Neural cell (in vitro differentiated cells): ENCODE results near the gene MAD1L1. TPM values are rescaled to one million over a fixed set of nuclear protein-coding genes. Genes with fewer than 3 reads are reported as not detected.

Source experiments
- H2AFZ ChIP-seq: fragments of 200-600, 300-800 bp; sonication (generic), shearing (Covaris generic); 2 replicates; pipeline ENCODE4 v1.6.0; 2014; ENCODE audit warnings: low read depth, mild to moderate bottlenecking, antibody characterized with exemption, low read length, moderate library complexity
- H3F3A ChIP-seq: fragments of 200-600 bp; shearing (Covaris generic); 2 replicates; pipeline ENCODE4 v1.6.1; 2016; ENCODE audit warnings: mild to moderate bottlenecking, moderate library complexity, mixed read lengths, antibody characterized with exemption, low read length; ENCODE audit not compliant: insufficient read depth, poor library complexity, severe bottlenecking
- H3K27ac ChIP-seq: fragments of 200-600, 300-800 bp; sonication (generic), shearing (Covaris generic); 2 replicates; pipeline ENCODE4 v1.5.1; 2014; ENCODE audit warnings: mild to moderate bottlenecking, low read length, moderate library complexity
- H3K27me3 ChIP-seq: fragments of 300-800, 200-600 bp; sonication (generic), shearing (Covaris generic); 2 replicates; pipeline ENCODE4 v1.6.0; 2014; ENCODE audit warnings: mild to moderate bottlenecking, low read depth, low read length, moderate library complexity; ENCODE audit not compliant: insufficient read depth
- H3K36me3 ChIP-seq: fragments of 300-800, 200-600 bp; sonication (generic), shearing (Covaris generic); 2 replicates; pipeline ENCODE4 v1.5.1; 2014; ENCODE audit warnings: mild to moderate bottlenecking, antibody characterized with exemption, low read length, moderate library complexity; ENCODE audit not compliant: insufficient read depth
- H3K4me2 ChIP-seq: fragments of 300-800, 200-600 bp; sonication (generic), shearing (Covaris generic); 2 replicates; pipeline ENCODE4 v1.6.0; 2014; ENCODE audit warnings: mild to moderate bottlenecking, low read length
- H3K4me3 ChIP-seq: fragments of 300-800, 200-600 bp; sonication (generic), shearing (Covaris generic); 2 replicates; pipeline ENCODE4 v1.5.1; 2014; ENCODE audit warnings: mild to moderate bottlenecking, low read length, moderate library complexity
- H3K79me2 ChIP-seq: fragments of 200-600 bp; shearing (Covaris generic); replicated peaks from 2 replicates; pipeline ENCODE4 v1.6.0; 2014; ENCODE audit warnings: mild to moderate bottlenecking, low read length, moderate library complexity; ENCODE audit not compliant: insufficient read depth
- H3K9ac ChIP-seq: fragments of 300-800, 200-600 bp; sonication (generic), shearing (Covaris generic); 2 replicates; pipeline ENCODE4 v1.6.1; 2016; ENCODE audit warnings: mild to moderate bottlenecking, low read length, mixed read lengths
- H3K9me2 ChIP-seq: fragments of 200-600 bp; shearing (Covaris generic); 2 replicates; pipeline ENCODE4 v1.6.1; 2016; ENCODE audit warnings: mild to moderate bottlenecking, low read length, mixed read lengths; ENCODE audit not compliant: insufficient read depth
- H3K9me3 ChIP-seq: fragments of 200-600, 300-800 bp; sonication (generic), shearing (Covaris generic); 2 replicates; pipeline ENCODE4 v1.6.1; 2016; ENCODE audit warnings: mild to moderate bottlenecking, mixed run types, low read length, moderate library complexity, mixed read lengths
- H4K20me1 ChIP-seq: fragments of 200-600 bp; shearing (Covaris generic); 2 replicates; pipeline ENCODE4 v1.6.1; 2016; ENCODE audit warnings: mild to moderate bottlenecking, mixed run types; ENCODE audit not compliant: insufficient read depth
- CTCF ChIP-seq: fragments of 450-650 bp; IDR thresholded peaks from 2 replicates; pipeline ENCODE4 v1.5.1; 2014; ENCODE audit warnings: antibody characterized with exemption, mild to moderate bottlenecking, moderate library complexity; ENCODE audit not compliant: poor library complexity, severe bottlenecking
- EP300 ChIP-seq: fragments of 450-650 bp; conservative IDR thresholded peaks from 2 replicates; pipeline ENCODE4 v1.6.1; 2014; ENCODE audit warnings: antibody characterized with exemption, mild to moderate bottlenecking, moderate library complexity; ENCODE audit not compliant: poor library complexity, severe bottlenecking
- EZH2 ChIP-seq: fragments of 200-600, 300-800 bp; shearing (Covaris generic), sonication (generic); IDR thresholded peaks from 2 replicates; pipeline ENCODE4 v1.6.1; 2014; ENCODE audit warnings: antibody characterized with exemption, low read length, borderline replicate concordance, mild to moderate bottlenecking; ENCODE audit not compliant: insufficient read depth, poor library complexity, severe bottlenecking
- MXI1 ChIP-seq: fragments of 450-650 bp; conservative IDR thresholded peaks from 2 replicates; pipeline ENCODE4 v1.6.1; 2014; ENCODE audit warnings: antibody characterized with exemption, mild to moderate bottlenecking; ENCODE audit not compliant: poor library complexity, severe bottlenecking
- POLR2AphosphoS5 ChIP-seq: IDR thresholded peaks from 2 replicates; pipeline ENCODE4 v1.6.1; 2012
- RAD21 ChIP-seq: fragments of 450-650 bp; conservative IDR thresholded peaks from 2 replicates; pipeline ENCODE4 v1.6.1; 2014; ENCODE audit warnings: antibody characterized with exemption, mild to moderate bottlenecking, moderate library complexity
- REST ChIP-seq: IDR thresholded peaks from 2 replicates; pipeline ENCODE4 v1.6.1; 2012; ENCODE audit warnings: borderline replicate concordance
- SMC3 ChIP-seq: fragments of 450-650 bp; conservative IDR thresholded peaks from 2 replicates; pipeline ENCODE4 v1.6.1; 2014; ENCODE audit warnings: antibody characterized with exemption, mild to moderate bottlenecking, moderate library complexity; ENCODE audit not compliant: poor library complexity
- TAF1 ChIP-seq: IDR thresholded peaks from 2 replicates; pipeline ENCODE4 v1.6.1; 2012; ENCODE audit warnings: low read depth
- polyA plus RNA-seq: library from polyadenylated mRNA; depleted of rRNA; stranded (reverse); fragments of >200 nt; gene quantifications from 2 replicates; pipeline ENCODE4 v1.2.3, GENCODE V29; 2014

The MAD1L1 gene
- polyA plus RNA-seq, 1 donor from 2014 or later, result 31.4 TPM

GRCh38 chr7:1986366-1987083 lies 246.2 kb downstream of the MAD1L1 start:
- Histone ChIP-seq H3K79me2 (no peaks in the 10 kb centered on the region), H3K27me3 (no peaks in the 10 kb centered on the region), H3K9me3 (no peaks in the 10 kb centered on the region), H4K20me1 (no peaks in the 10 kb centered on the region), H3K4me3 (no peak overlapping the region), H3K4me2 (no peak overlapping the region), H3F3A (no peaks in the 10 kb centered on the region), H3K9ac (no peak overlapping the region), H3K36me3 (no peaks in the 10 kb centered on the region), H3K9me2 (no peaks in the 10 kb centered on the region), H3K27ac (no peak overlapping the region), H2AFZ (no peak overlapping the region)
- TF ChIP-seq CTCF, result no peak
- TF ChIP-seq EZH2, result no peak
- no peak for TF ChIP-seq RAD21
- no peak for TF ChIP-seq MXI1
- no peak for TF ChIP-seq EP300
- no peak for TF ChIP-seq POLR2AphosphoS5
- TF ChIP-seq SMC3, result no peak
- TF ChIP-seq REST, result no peak

GRCh38 chr7:1985936-1986335 lies 246.8 kb downstream of the MAD1L1 start:
- Histone ChIP-seq H2AFZ (no peak overlapping the region), H3K9me2 (no peaks in the 10 kb centered on the region), H3K4me2 (no peak overlapping the region), H3K27ac (no peak overlapping the region), H4K20me1 (no peaks in the 10 kb centered on the region), H3K4me3 (no peak overlapping the region), H3K9ac (no peak overlapping the region), H3K9me3 (no peaks in the 10 kb centered on the region), H3K36me3 (no peaks in the 10 kb centered on the region), H3K27me3 (no peaks in the 10 kb centered on the region), H3K79me2 (no peaks in the 10 kb centered on the region), H3F3A (no peaks in the 10 kb centered on the region)
- TF ChIP-seq TAF1, result no peak
- TF ChIP-seq EP300, result no peak
- no peak for TF ChIP-seq RAD21
- no peak for TF ChIP-seq POLR2AphosphoS5
- TF ChIP-seq MXI1, result no peak
- no peak for TF ChIP-seq CTCF
- TF ChIP-seq REST, result no peak
- no peak for TF ChIP-seq EZH2
- no peak for TF ChIP-seq SMC3
